Astrocyte (in vitro differentiated cells and primary cell): ENCODE measurements around the gene SRGAP1. TPM values are rescaled to one million over a fixed set of nuclear protein-coding genes. Genes with fewer than 3 reads are reported as not detected.
A peak's percentile ranks its signal among the peaks of the same experiment; 100 is the strongest.

ENCODE experiments used
- DNase-seq: peaks from one replicate; pipeline ENCODE4 v3.0.0-alpha.2; 2010; ENCODE audit warnings: low read depth
- FAIRE-seq: peaks from 2 replicates; lab custom pipeline; 2011; peaks lifted over from hg19 to GRCh38; lab: Jason Lieb, UNC
- H2AFZ ChIP-seq: 2 replicates; pipeline ENCODE4 v1.6.0; 2012; ENCODE audit warnings: low read depth, low read length, inconsistent platforms
- H3K27ac ChIP-seq: 2 replicates; pipeline ENCODE4 v1.5.1; 2011; ENCODE audit warnings: low read depth, low read length, inconsistent platforms
- H3K27me3 ChIP-seq: 2 replicates; pipeline ENCODE4 v1.6.0; 2011; ENCODE audit warnings: low read length, inconsistent platforms; ENCODE audit not compliant: insufficient read depth
- H3K36me3 ChIP-seq: 2 replicates; pipeline ENCODE4 v1.5.1; 2011; ENCODE audit warnings: low read length, inconsistent platforms; ENCODE audit not compliant: insufficient read depth
- H3K4me1 ChIP-seq: 2 replicates; pipeline ENCODE4 v1.5.1; 2011; ENCODE audit warnings: low read length, inconsistent platforms; ENCODE audit not compliant: insufficient read depth
- H3K4me2 ChIP-seq: 2 replicates; pipeline ENCODE4 v1.6.0; 2012; ENCODE audit warnings: low read length, inconsistent platforms
- H3K4me3 ChIP-seq: 2 replicates; pipeline ENCODE4 v1.5.1; 2011; ENCODE audit warnings: low read depth, mild to moderate bottlenecking, low read length, inconsistent platforms; ENCODE audit not compliant: insufficient read depth
- H3K79me2 ChIP-seq: 2 replicates; pipeline ENCODE4 v1.6.0; 2012; ENCODE audit warnings: mild to moderate bottlenecking, low read length, inconsistent platforms; ENCODE audit not compliant: insufficient read depth
- H3K9ac ChIP-seq: 2 replicates; pipeline ENCODE4 v1.6.0; 2012; ENCODE audit warnings: mild to moderate bottlenecking, low read length, inconsistent platforms
- H3K9me3 ChIP-seq: 2 replicates; pipeline ENCODE4 v1.5.1; 2012; ENCODE audit warnings: low read depth, mild to moderate bottlenecking, low read length, inconsistent platforms; ENCODE audit not compliant: insufficient read depth
- H4K20me1 ChIP-seq: 2 replicates; pipeline ENCODE4 v1.6.0; 2012; ENCODE audit warnings: low read length, inconsistent platforms; ENCODE audit not compliant: insufficient read depth
- H3K27ac Mint-ChIP-seq: one replicate; pipeline ENCODE4 v1.8.0; 2021; ENCODE audit warnings: mild to moderate bottlenecking, mixed read lengths; ENCODE audit not compliant: unreplicated experiment
- H3K27me3 Mint-ChIP-seq: one replicate; pipeline ENCODE4 v1.8.0; 2021; ENCODE audit warnings: low read depth, mixed read lengths; ENCODE audit not compliant: unreplicated experiment
- H3K36me3 Mint-ChIP-seq: one replicate; pipeline ENCODE4 v1.8.0; 2021; ENCODE audit warnings: low read depth, mixed read lengths; ENCODE audit not compliant: unreplicated experiment
- H3K4me1 Mint-ChIP-seq: one replicate; pipeline ENCODE4 v1.8.0; 2021; ENCODE audit warnings: low read depth, mixed read lengths; ENCODE audit not compliant: unreplicated experiment
- H3K4me3 Mint-ChIP-seq: one replicate; pipeline ENCODE4 v1.8.0; 2021; ENCODE audit warnings: mild to moderate bottlenecking, moderate library complexity, mixed read lengths; ENCODE audit not compliant: unreplicated experiment
- H3K9me3 Mint-ChIP-seq: one replicate; pipeline ENCODE4 v1.8.0; 2021; ENCODE audit warnings: mild to moderate bottlenecking, mixed read lengths; ENCODE audit not compliant: unreplicated experiment
- CTCF ChIP-seq: IDR thresholded peaks from 2 replicates; pipeline ENCODE4 v1.5.1; 2011; ENCODE audit warnings: low read depth, mild to moderate bottlenecking, inconsistent platforms, low read length, moderate library complexity; ENCODE audit not compliant: insufficient read depth
- EZH2 ChIP-seq: IDR thresholded peaks from 2 replicates; pipeline ENCODE4 v1.6.1; 2012; ENCODE audit warnings: mild to moderate bottlenecking, low read length, inconsistent platforms; ENCODE audit not compliant: insufficient read depth
- total RNA-seq: library from RNA; stranded (reverse); gene quantifications from 2 replicates; pipeline ENCODE4 v1.2.1, GENCODE V29; 2021

SRGAP1 gene
- total RNA-seq, 1 donor from 2014 or later: 15.2 TPM

- Histone ChIP-seq H3K4me1 (peaks cover 10% of the 10 kb centered on the region), H4K20me1 (no peaks in the 10 kb centered on the region), H3K9me3 (no peaks in the 10 kb centered on the region), H2AFZ (no peak overlapping the region), H3K27ac (no peak overlapping the region), H3K36me3 (no peaks in the 10 kb centered on the region), H3K27me3 (no peaks in the 10 kb centered on the region), H3K9ac (no peak overlapping the region), H3K4me3 (no peak overlapping the region), H3K4me2 (no peak overlapping the region), H3K79me2 (no peaks in the 10 kb centered on the region)
- no peaks in the 10 kb centered on the region for H3K27me3 Mint-ChIP-seq
- H3K4me1 Mint-ChIP-seq: peaks cover 41% of the 10 kb centered on the region
- TF ChIP-seq EZH2 (no peak), CTCF (no peak)
- no peaks in the 10 kb centered on the region for H3K9me3 Mint-ChIP-seq
- H3K36me3 Mint-ChIP-seq: peaks cover 3% of the 10 kb centered on the region
- H3K27ac Mint-ChIP-seq: peak overlapping the region; percentile 48
- no peak overlapping the region for H3K4me3 Mint-ChIP-seq
- DNase-seq (peak; percentile 85), FAIRE-seq (peak; percentile 73)
Observed at GRCh38 chr12:63989301-63989845, 144.9 kb downstream of the SRGAP1 start.

GRCh38 chr12:63990828-63991547, 146.5 kb downstream of the SRGAP1 start:
- Mint-ChIP-seq H3K27me3 (no peaks in the 10 kb centered on the region), H3K4me3 (no peak overlapping the region), H3K9me3 (no peaks in the 10 kb centered on the region), H3K27ac (no peak overlapping the region), H3K4me1 (peaks cover 55% of the 10 kb centered on the region), H3K36me3 (peaks cover 2% of the 10 kb centered on the region)
- peaks cover 10% of the 10 kb centered on the region for H3K4me1 ChIP-seq
- no peaks in the 10 kb centered on the region for H3K79me2 ChIP-seq
- no peak overlapping the region for H3K4me2 ChIP-seq
- FAIRE-seq (no peak), DNase-seq (peak; percentile 68)
- no peak overlapping the region for H2AFZ ChIP-seq
- no peak overlapping the region for H3K27ac ChIP-seq
- H3K9ac ChIP-seq: no peak overlapping the region
- no peak overlapping the region for H3K4me3 ChIP-seq
- H4K20me1 ChIP-seq: no peaks in the 10 kb centered on the region
- H3K36me3 ChIP-seq: no peaks in the 10 kb centered on the region
- H3K9me3 ChIP-seq: no peaks in the 10 kb centered on the region
- H3K27me3 ChIP-seq: no peaks in the 10 kb centered on the region
- TF ChIP-seq EZH2: no peak
- no peak for TF ChIP-seq CTCF

GRCh38 chr12:63994704-63995103, 150.2 kb downstream of the SRGAP1 start:
- no peaks in the 10 kb centered on the region for H3K79me2 ChIP-seq

More at GRCh38 chr12:63994704-63995103, 150.2 kb downstream of the SRGAP1 start:
- Mint-ChIP-seq H3K27ac (no peak overlapping the region), H3K4me3 (no peak overlapping the region), H3K4me1 (peaks cover 48% of the 10 kb centered on the region), H3K36me3 (peaks cover 7% of the 10 kb centered on the region), H3K9me3 (no peaks in the 10 kb centered on the region), H3K27me3 (no peaks in the 10 kb centered on the region)
- Histone ChIP-seq H3K4me1 (peaks cover 7% of the 10 kb centered on the region), H3K27ac (no peak overlapping the region), H3K27me3 (no peaks in the 10 kb centered on the region), H3K36me3 (no peaks in the 10 kb centered on the region), H3K9me3 (no peaks in the 10 kb centered on the region), H3K4me2 (no peak overlapping the region), H3K4me3 (no peak overlapping the region), H3K9ac (no peak overlapping the region), H2AFZ (no peak overlapping the region), H4K20me1 (peaks cover 4% of the 10 kb centered on the region)
- TF ChIP-seq CTCF (no peak), EZH2 (no peak)
- DNase-seq (peak; percentile 41), FAIRE-seq (no peak)
